Calu3 (cell line): ENCODE results near the gene MAML1. TPM values are rescaled to one million over a fixed set of nuclear protein-coding genes. Genes with fewer than 3 reads are reported as not detected.

Source experiments
- BruUV-seq: library from RNA; stranded (reverse); fragments of 400-500 nt; replicated peaks from 2 replicates; lab custom pipeline; 2021; lab: Mats Ljungman, UMichigan
- CTCF ChIA-PET: fragments of 300-600 bp; sonication (Branson Sonifier 250); formaldehyde crosslinking; loops from one replicate; lab custom pipeline; 2022; ENCODE audit warnings: antibody characterized with exemption; lab: Charles Lee
- DNase-seq: peaks from one replicate; pipeline ENCODE4 v3.0.0; 2022
- H3K27ac Mint-ChIP-seq: one replicate; pipeline ENCODE4 v1.8.0; 2022; ENCODE audit warnings: mixed read lengths; ENCODE audit not compliant: unreplicated experiment
- H3K27me3 Mint-ChIP-seq: one replicate; pipeline ENCODE4 v1.8.0; 2022; ENCODE audit warnings: mixed read lengths; ENCODE audit not compliant: unreplicated experiment
- H3K36me3 Mint-ChIP-seq: one replicate; pipeline ENCODE4 v1.8.0; 2022; ENCODE audit warnings: mild to moderate bottlenecking, moderate library complexity, mixed read lengths; ENCODE audit not compliant: insufficient read depth, unreplicated experiment
- H3K4me1 Mint-ChIP-seq: one replicate; pipeline ENCODE4 v1.8.0; 2022; ENCODE audit warnings: mild to moderate bottlenecking, low read depth, mixed read lengths; ENCODE audit not compliant: unreplicated experiment
- H3K4me3 Mint-ChIP-seq: one replicate; pipeline ENCODE4 v1.8.0; 2022; ENCODE audit warnings: mild to moderate bottlenecking, low read depth, moderate library complexity, mixed read lengths; ENCODE audit not compliant: unreplicated experiment
- H3K9me3 Mint-ChIP-seq: one replicate; pipeline ENCODE4 v1.8.0; 2022; ENCODE audit warnings: low read depth, mixed read lengths; ENCODE audit not compliant: unreplicated experiment
- intact Hi-C: fragments of 100-400 bp; cut with micrococcal nuclease; formaldehyde crosslinking; loops from one replicate; pipeline ENCODE4 v1.10.0; 2022; ENCODE audit not compliant: unreplicated experiment
- total RNA-seq: library from RNA; stranded (reverse); gene quantifications from 2 replicates; pipeline ENCODE4 v1.2.3, GENCODE V29; 2022
- TF ChIP-seq, protein P1 (sequence below): fragments of 200-600 bp; IDR thresholded peaks from one replicate; pipeline ENCODE4 v1.8.0; 2022; ENCODE audit warnings: antibody characterized with exemption; ENCODE audit not compliant: unreplicated experiment

MAML1 gene
- total RNA-seq, 1 experiment from 2014 or later: 38.5 TPM

DNA sequence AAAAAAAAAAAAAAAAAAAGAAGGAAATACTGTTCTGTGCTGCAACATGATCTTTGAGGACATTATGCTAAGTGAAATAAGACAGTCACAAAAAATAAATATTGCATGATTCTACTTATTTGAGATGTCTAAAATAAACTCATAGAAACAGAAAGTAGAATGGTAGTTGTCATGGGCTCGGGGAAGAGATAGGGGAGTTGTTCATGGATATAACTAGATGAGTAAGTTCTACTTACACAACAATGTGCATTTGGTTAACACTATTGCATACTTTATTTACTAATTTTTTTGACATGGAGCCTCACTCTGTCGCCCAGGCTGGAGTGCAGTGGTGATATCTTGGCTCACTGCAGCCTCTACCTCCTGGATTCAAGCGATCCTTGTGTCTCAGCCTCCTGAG is 15.2 kb downstream of the MAML1 start:
- BruUV-seq: no TSS peak
- intact Hi-C loops: no loop called here
- TF ChIP-seq, protein P1, sequence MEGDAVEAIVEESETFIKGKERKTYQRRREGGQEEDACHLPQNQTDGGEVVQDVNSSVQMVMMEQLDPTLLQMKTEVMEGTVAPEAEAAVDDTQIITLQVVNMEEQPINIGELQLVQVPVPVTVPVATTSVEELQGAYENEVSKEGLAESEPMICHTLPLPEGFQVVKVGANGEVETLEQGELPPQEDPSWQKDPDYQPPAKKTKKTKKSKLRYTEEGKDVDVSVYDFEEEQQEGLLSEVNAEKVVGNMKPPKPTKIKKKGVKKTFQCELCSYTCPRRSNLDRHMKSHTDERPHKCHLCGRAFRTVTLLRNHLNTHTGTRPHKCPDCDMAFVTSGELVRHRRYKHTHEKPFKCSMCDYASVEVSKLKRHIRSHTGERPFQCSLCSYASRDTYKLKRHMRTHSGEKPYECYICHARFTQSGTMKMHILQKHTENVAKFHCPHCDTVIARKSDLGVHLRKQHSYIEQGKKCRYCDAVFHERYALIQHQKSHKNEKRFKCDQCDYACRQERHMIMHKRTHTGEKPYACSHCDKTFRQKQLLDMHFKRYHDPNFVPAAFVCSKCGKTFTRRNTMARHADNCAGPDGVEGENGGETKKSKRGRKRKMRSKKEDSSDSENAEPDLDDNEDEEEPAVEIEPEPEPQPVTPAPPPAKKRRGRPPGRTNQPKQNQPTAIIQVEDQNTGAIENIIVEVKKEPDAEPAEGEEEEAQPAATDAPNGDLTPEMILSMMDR: no peak
- no peaks in the 10 kb centered on the region for H3K4me1 Mint-ChIP-seq
- no peak overlapping the region for H3K27ac Mint-ChIP-seq
- H3K27me3 Mint-ChIP-seq: no peaks in the 10 kb centered on the region
- CTCF ChIA-PET: interaction anchor here (0.6 kb wide), 1 partner anchor 58 kb away, joined by 4 read pairs; no protein-coding TSS in a partner anchor
- DNase-seq: no peak
- no peak overlapping the region for H3K4me3 Mint-ChIP-seq
- H3K9me3 Mint-ChIP-seq: no peaks in the 10 kb centered on the region
- H3K36me3 Mint-ChIP-seq: peaks cover 8% of the 10 kb centered on the region

DNA sequence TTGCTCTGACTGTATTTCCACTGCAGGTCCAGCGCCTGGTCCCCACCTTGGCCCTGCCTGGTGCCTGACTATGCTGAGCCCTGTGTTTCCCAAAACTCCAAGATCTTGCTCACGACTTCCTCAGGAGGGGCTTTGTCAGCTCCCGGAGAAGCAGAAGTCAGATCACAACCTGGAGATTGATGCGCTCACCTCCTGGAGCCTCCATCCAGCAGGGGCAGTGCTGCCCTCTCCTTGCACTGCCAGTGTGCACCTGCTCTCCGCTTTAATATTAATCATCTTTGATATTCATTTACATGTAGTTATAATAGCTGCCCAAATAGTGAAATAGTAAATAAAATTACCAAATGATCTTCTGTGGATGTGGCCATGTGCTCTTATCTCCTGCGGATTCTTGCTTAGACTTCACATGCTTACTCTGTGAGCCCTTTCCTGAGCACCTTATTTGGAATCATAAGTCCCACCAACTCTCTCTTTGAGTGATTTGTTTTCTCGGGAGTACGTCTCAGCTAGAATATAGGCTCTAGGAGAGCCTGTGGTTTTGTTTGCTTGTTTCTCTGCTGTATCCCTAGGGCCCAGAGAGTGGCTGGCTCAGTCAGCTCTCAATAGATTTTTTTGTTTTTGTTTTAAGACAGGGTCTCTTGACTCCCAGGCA is 17.4 kb downstream of the MAML1 start:
- intact Hi-C loops: no loop called here
- CTCF ChIA-PET: interaction anchor here (0.7 kb wide), 1 partner anchor 18 kb away, joined by 3 read pairs; no protein-coding TSS in a partner anchor
- Mint-ChIP-seq H3K27ac (no peak overlapping the region), H3K36me3 (peaks cover 7% of the 10 kb centered on the region), H3K9me3 (no peaks in the 10 kb centered on the region), H3K4me3 (no peak overlapping the region), H3K4me1 (peaks cover 11% of the 10 kb centered on the region), H3K27me3 (no peaks in the 10 kb centered on the region)
- no peak for DNase-seq
- TF ChIP-seq, protein P1: no peak
- no TSS peak for BruUV-seq

DNA sequence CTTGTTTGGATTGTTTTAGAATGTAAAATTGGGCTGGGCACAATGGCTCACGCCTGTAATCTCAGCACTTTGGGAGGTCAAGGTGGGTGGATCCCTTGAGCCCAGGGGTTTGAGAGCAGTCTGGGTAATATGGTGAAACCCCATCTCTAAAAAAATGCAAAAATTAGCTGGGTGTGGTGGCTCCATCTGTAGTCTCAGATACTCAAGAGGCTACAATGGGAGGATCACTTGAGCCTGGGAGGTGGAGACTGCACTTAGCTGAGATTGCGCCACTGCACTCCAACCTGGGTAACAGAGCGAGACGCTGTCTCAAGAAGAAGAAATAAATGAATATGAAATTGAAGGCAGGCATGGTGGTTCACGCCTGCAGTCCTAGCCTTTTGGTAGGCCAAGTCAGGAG is 21.3 kb downstream of the MAML1 start:
- intact Hi-C loops: no loop called here
- TF ChIP-seq, protein P1: no peak
- CTCF ChIA-PET: no interaction called here
- Mint-ChIP-seq H3K27ac (no peak overlapping the region), H3K4me3 (no peak overlapping the region), H3K36me3 (peaks cover 7% of the 10 kb centered on the region), H3K4me1 (peaks cover 21% of the 10 kb centered on the region), H3K9me3 (no peaks in the 10 kb centered on the region), H3K27me3 (no peaks in the 10 kb centered on the region)
- no peak for DNase-seq
- no TSS peak for BruUV-seq

DNA sequence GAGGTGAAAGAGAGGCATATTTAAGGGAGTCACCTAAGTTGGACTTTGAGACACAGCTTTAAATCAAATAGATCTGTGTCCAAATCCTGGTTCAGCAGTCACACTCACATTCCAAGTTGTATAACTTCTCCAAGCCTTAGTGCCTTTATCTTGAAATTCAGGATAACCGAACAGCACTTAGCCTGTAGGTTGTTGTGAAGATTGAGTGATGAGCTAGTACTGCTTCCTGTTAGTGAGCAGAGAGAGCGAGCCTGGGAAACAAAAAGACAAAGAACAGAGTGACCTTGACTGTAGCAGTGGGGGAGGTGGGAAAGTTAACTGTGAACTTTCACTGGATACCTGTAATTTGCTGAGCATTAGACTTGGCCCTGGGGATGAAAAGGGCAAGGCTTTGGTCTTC is 22.4 kb downstream of the MAML1 start:
- TF ChIP-seq, protein P1: no peak
- H3K27me3 Mint-ChIP-seq: no peaks in the 10 kb centered on the region
- H3K36me3 Mint-ChIP-seq: peaks cover 7% of the 10 kb centered on the region
- no TSS peak for BruUV-seq
- CTCF ChIA-PET: no interaction called here
- no peak overlapping the region for H3K4me3 Mint-ChIP-seq
- no peak for DNase-seq
- H3K27ac Mint-ChIP-seq: no peak overlapping the region
- intact Hi-C loops: no loop called here
- no peaks in the 10 kb centered on the region for H3K9me3 Mint-ChIP-seq
- peaks cover 29% of the 10 kb centered on the region for H3K4me1 Mint-ChIP-seq
